Measurements from ENCODE around the gene EHHADH.

DNA sequence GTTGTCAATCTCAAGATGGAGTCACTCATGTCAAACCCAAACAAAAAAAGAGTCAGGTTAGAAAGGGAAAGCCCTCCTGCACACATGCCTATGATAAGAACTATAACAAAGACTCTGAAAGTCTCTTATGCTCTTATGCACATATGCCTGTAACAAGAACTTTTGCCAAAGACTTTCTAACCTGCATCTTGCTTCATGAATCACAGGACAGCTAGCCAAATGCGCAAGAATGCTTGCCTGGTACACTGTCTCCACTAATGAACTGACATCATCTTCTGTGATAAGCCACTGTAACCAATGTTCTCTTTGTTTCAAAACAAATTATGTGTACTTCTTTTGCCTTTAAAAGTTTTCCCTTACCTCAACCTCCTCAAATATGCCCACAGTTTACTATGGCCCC lies 18.2 kb upstream of the EHHADH start:
- TF ChIP-seq, protein P1, sequence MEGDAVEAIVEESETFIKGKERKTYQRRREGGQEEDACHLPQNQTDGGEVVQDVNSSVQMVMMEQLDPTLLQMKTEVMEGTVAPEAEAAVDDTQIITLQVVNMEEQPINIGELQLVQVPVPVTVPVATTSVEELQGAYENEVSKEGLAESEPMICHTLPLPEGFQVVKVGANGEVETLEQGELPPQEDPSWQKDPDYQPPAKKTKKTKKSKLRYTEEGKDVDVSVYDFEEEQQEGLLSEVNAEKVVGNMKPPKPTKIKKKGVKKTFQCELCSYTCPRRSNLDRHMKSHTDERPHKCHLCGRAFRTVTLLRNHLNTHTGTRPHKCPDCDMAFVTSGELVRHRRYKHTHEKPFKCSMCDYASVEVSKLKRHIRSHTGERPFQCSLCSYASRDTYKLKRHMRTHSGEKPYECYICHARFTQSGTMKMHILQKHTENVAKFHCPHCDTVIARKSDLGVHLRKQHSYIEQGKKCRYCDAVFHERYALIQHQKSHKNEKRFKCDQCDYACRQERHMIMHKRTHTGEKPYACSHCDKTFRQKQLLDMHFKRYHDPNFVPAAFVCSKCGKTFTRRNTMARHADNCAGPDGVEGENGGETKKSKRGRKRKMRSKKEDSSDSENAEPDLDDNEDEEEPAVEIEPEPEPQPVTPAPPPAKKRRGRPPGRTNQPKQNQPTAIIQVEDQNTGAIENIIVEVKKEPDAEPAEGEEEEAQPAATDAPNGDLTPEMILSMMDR (IDR thresholded peaks at IDR 0.05) = no peak
- TF ChIP-seq POLR2A (IDR thresholded peaks at IDR 0.05) = no peak

Measured in uterus (tissue), 2 donors.